Hepatocyte (in vitro differentiated cells): Measurements from ENCODE around the gene PDE6C.

ENCODE experiments used
- EZH2 ChIP-seq: fragments of 200-600 bp; sonication (generic); IDR thresholded peaks from 2 replicates; pipeline ENCODE4 v1.6.1; 2016; ENCODE audit warnings: antibody characterized with exemption, mild to moderate bottlenecking, borderline replicate concordance
- TF ChIP-seq, protein P1 (sequence below): fragments of 200-600 bp; sonication (generic); IDR thresholded peaks from 2 replicates; pipeline ENCODE4 v1.5.1; 2016; ENCODE audit warnings: antibody characterized with exemption, mild to moderate bottlenecking; ENCODE audit not compliant: poor library complexity

DNA sequence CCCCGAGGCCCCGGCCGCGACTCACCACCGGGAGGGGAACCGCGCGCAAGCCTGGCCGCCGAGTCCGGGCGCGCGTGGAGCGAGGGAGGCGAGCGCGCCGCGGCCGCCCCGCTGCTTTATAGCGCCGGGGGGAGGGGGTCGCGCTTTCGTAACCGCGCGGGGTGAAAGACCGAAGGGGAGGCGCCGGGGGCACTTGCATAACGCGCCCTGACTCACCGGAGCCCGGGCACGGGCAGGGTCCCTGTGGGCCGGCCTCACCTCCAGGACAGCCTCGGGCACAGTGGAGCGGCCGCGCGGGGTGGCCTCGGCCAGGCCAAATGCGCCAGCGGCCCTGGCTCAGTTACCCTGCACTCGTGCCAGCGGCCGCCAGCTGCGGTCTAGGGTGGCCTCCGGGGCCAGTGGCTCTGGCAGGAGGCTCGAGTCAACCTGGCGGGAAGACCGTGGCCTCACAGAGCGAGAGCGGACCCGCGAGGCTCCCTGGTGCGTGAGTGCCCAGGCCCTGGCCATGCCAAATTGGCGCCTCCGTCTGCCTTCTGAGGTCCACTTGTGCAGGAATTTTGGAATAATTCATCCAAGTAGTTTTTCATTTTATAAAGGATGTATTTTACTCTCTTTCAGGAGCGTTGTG, 11.1 kb upstream of the PDE6C start, which contains the start of gene RBP4:
- TF ChIP-seq, protein P1, sequence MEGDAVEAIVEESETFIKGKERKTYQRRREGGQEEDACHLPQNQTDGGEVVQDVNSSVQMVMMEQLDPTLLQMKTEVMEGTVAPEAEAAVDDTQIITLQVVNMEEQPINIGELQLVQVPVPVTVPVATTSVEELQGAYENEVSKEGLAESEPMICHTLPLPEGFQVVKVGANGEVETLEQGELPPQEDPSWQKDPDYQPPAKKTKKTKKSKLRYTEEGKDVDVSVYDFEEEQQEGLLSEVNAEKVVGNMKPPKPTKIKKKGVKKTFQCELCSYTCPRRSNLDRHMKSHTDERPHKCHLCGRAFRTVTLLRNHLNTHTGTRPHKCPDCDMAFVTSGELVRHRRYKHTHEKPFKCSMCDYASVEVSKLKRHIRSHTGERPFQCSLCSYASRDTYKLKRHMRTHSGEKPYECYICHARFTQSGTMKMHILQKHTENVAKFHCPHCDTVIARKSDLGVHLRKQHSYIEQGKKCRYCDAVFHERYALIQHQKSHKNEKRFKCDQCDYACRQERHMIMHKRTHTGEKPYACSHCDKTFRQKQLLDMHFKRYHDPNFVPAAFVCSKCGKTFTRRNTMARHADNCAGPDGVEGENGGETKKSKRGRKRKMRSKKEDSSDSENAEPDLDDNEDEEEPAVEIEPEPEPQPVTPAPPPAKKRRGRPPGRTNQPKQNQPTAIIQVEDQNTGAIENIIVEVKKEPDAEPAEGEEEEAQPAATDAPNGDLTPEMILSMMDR, result no peak
- TF ChIP-seq EZH2, result peak; percentile 64
